CD14-positive monocyte (primary cell): Measurements from ENCODE around the gene SPPL2C. TPM values are rescaled to one million over a fixed set of nuclear protein-coding genes. Genes with fewer than 3 reads are reported as not detected.
A peak's percentile ranks its signal among the peaks of the same experiment; 100 is the strongest.

ENCODE experiments used
- DNase-seq, 3 donors: peaks; one replicate each; pipeline ENCODE4 v3.0.0-alpha.2; 2011 to 2022
- H2AFZ ChIP-seq: 2 replicates; pipeline ENCODE4 v1.6.0; 2012; ENCODE audit warnings: mild to moderate bottlenecking, low read depth, low read length, inconsistent platforms; ENCODE audit not compliant: insufficient read depth, poor library complexity, severe bottlenecking
- H3K27ac ChIP-seq, 2 donors: 1 replicate in 1 of 2; 2 replicates in 1 of 2; pipeline ENCODE4 v1.5.1; 2012 to 2013; ENCODE audit warnings: low read length in 2 of 2, control low read depth in 1 of 2, inconsistent platforms in 1 of 2, low read depth in 1 of 2, mild to moderate bottlenecking in 1 of 2
- H3K27me3 ChIP-seq, 2 donors: one replicate each; pipeline versions ENCODE4 v1.6.0 to v1.6.1; 2011 to 2013; ENCODE audit warnings: low read length in 2 of 2; ENCODE audit not compliant: control insufficient read depth in 2 of 2, insufficient read depth in 2 of 2
- H3K36me3 ChIP-seq, 2 donors: replicated peaks in 1 of 2; 1 replicate in 1 of 2; 2 replicates in 1 of 2; pipeline versions ENCODE4 v1.5.1 to v1.6.1; 2012 to 2013; ENCODE audit warnings: low read length in 2 of 2, control low read depth in 1 of 2, inconsistent platforms in 1 of 2, mild to moderate bottlenecking in 1 of 2; ENCODE audit not compliant: insufficient read depth in 2 of 2, control insufficient read depth in 1 of 2
- H3K4me1 ChIP-seq, 2 donors: 1 replicate in 1 of 2; 2 replicates in 1 of 2; pipeline versions ENCODE4 v1.5.1 to v1.6.1; 2012 to 2013; ENCODE audit warnings: low read length in 2 of 2, control low read depth in 1 of 2, inconsistent platforms in 1 of 2, mild to moderate bottlenecking in 1 of 2, moderate library complexity in 1 of 2; ENCODE audit not compliant: insufficient read depth in 2 of 2, control insufficient read depth in 1 of 2
- H3K4me2 ChIP-seq: replicated peaks from 2 replicates; pipeline ENCODE3; 2012; ENCODE audit warnings: low read length, moderate library complexity, mild to moderate bottlenecking; ENCODE audit not compliant: poor library complexity, severe bottlenecking; ENCODE audit errors: extremely low read depth
- H3K4me3 ChIP-seq, 3 experiments: fragments of 200-600 bp in 1 of 3; sonication (generic) in 1 of 3; replicated peaks in 1 of 3; 1 replicate in 2 of 3; 2 replicates in 1 of 3; pipeline ENCODE4 v1.5.1; 2011 to 2013; ENCODE audit warnings: low read length in 3 of 3, mild to moderate bottlenecking in 3 of 3, control low read depth in 2 of 3, low read depth in 2 of 3, inconsistent platforms in 1 of 3, moderate library complexity in 1 of 3
- H3K79me2 ChIP-seq: 2 replicates; pipeline ENCODE4 v1.6.0; 2012; ENCODE audit warnings: mild to moderate bottlenecking, control low read depth, inconsistent platforms, low read length, moderate library complexity; ENCODE audit not compliant: insufficient read depth
- H3K9ac ChIP-seq: 2 replicates; pipeline ENCODE4 v1.6.0; 2017; ENCODE audit warnings: low read length, mild to moderate bottlenecking; ENCODE audit not compliant: insufficient read depth, poor library complexity, severe bottlenecking
- H3K9me3 ChIP-seq, 2 donors: replicated peaks in 1 of 2; 1 replicate in 1 of 2; 2 replicates in 1 of 2; pipeline versions ENCODE4 v1.5.1 to v1.6.1; 2012 to 2013; ENCODE audit warnings: low read length in 2 of 2, control low read depth in 1 of 2; ENCODE audit not compliant: control insufficient read depth in 1 of 2, insufficient read depth in 1 of 2
- H4K20me1 ChIP-seq: 2 replicates; pipeline ENCODE4 v1.6.0; 2012; ENCODE audit warnings: mild to moderate bottlenecking, low read length, control low read depth, moderate library complexity; ENCODE audit not compliant: insufficient read depth
- H3K27ac Mint-ChIP-seq, 7 donors: one replicate each; pipeline ENCODE4 v1.8.0; 2020; ENCODE audit warnings: mild to moderate bottlenecking in 7 of 7, mixed read lengths in 7 of 7, moderate library complexity in 6 of 7, inconsistent platforms in 2 of 7
- H3K27me3 Mint-ChIP-seq, 3 donors: one replicate each; pipeline ENCODE4 v1.8.0; 2021 to 2022; ENCODE audit warnings: low read depth in 3 of 3, mild to moderate bottlenecking in 3 of 3, mixed read lengths in 3 of 3, moderate library complexity in 3 of 3, inconsistent platforms in 1 of 3
- H3K36me3 Mint-ChIP-seq, 2 donors: one replicate each; pipeline ENCODE4 v1.8.0; 2020; ENCODE audit warnings: mixed read lengths in 2 of 2, inconsistent platforms in 1 of 2, mild to moderate bottlenecking in 1 of 2
- H3K4me1 Mint-ChIP-seq: one replicate; pipeline ENCODE4 v1.8.0; 2020; ENCODE audit warnings: mild to moderate bottlenecking, mixed read lengths
- H3K4me3 Mint-ChIP-seq, 2 donors: one replicate each; pipeline ENCODE4 v1.8.0; 2020; ENCODE audit warnings: mild to moderate bottlenecking in 2 of 2, mixed read lengths in 2 of 2, moderate library complexity in 1 of 2
- H3K9me3 Mint-ChIP-seq, 7 donors: one replicate each; pipeline ENCODE4 v1.8.0; 2020 to 2022; ENCODE audit warnings: mixed read lengths in 7 of 7, mild to moderate bottlenecking in 6 of 7, moderate library complexity in 6 of 7, inconsistent platforms in 2 of 7
- CTCF ChIP-seq: fragments of 200-600 bp; IDR thresholded peaks from one replicate; pipeline ENCODE4 v1.8.0; 2022; ENCODE audit warnings: antibody characterized with exemption, mild to moderate bottlenecking
- WGBS: methylation state at CpG from one replicate; pipeline ENCODE4 v1.1.5; 2013; ENCODE audit warnings: missing lambda C conversion rate; ENCODE audit not compliant: insufficient coverage; 5-methylcytosine and 5-hydroxymethylcytosine counted together
- intact Hi-C, 2 donors: fragments of 100-400 bp; cut with micrococcal nuclease; formaldehyde crosslinking; loops; one replicate each; pipeline versions ENCODE4 v1.15.0 to v1.15.1; 2023
- polyA plus RNA-seq, 3 donors: library from polyadenylated mRNA; depleted of rRNA in 1 of 3; unstranded in 2 of 3; stranded (reverse) in 1 of 3; fragments of 300-500 nt in 2 of 3; fragments of >200 nt in 1 of 3; fragmentation: Illumina TruSeq in 2 of 3; gene quantifications; 1 replicate in 2 of 3; 2 replicates in 1 of 3; pipeline ENCODE4 v1.2.3, GENCODE V29; 2012 to 2021

SPPL2C gene
- polyA plus RNA-seq, 3 donors, result not detected

DNA sequence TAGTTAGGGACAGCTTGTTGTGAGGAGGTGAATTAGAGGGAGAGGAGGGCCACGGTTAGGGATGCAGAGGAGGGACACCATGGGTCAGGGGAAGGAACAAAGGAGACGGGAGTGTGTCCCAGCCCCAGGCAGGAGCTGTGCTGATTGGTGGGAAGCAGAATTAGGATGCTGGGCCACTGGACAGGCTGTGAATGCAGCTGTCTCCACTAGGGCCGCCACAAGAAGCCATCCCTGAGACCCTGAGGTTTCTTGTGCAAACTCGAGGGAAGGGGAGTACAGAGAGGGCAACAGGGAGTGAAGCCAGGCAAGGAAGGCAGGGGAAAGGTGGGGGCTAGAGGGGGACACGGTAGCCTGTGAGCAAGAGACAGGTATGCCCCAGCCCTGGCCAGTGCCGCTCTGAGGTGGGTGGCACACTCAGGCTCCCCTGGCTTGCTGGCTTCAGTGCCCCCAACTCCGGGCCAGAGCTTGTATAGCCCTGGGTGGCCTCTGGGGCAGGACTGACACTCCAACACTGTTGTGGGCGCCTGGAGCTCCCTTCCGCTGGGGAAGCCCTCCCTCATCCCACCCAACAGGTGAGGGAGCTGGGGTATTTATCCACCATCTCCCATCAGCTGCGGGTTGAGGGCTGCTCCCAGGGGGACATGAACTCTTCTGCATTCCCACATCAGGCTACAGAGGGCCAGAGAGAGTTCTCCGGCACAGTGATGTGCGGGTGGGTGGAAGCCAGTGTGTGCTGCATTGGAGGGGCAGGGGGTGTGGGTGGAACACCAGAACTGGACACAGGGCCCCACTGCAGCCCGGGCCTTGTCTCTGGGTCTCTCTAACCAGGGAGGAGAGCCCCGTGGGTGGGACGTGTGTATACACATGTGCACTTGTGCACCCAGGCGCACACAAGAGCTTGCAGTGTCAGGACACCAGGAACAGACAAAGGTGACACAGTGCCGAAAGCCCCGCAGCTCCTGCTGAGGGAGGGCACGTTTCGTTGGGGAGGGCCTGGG is 8.3 kb upstream of the SPPL2C start:
- no peak overlapping the region for H3K27ac ChIP-seq
- H3K9me3 ChIP-seq, result no peaks in the 10 kb centered on the region
- H3K79me2 ChIP-seq, result no peaks in the 10 kb centered on the region
- TF ChIP-seq CTCF, result no peak
- no peaks in the 10 kb centered on the region for H3K4me1 Mint-ChIP-seq
- H4K20me1 ChIP-seq, result no peaks in the 10 kb centered on the region
- no peaks in the 10 kb centered on the region for H3K27me3 ChIP-seq
- H3K27ac Mint-ChIP-seq, result peak overlapping the region in 1 of 7 donors; percentile 43
- no peak for DNase-seq
- no peak overlapping the region for H3K4me2 ChIP-seq
- intact Hi-C loops, result loop anchor here in 1 of 2 donors (10.0 kb wide), 1 partner anchor 442 kb away; no protein-coding TSS in a partner anchor
- H3K4me3 Mint-ChIP-seq, result no peak overlapping the region
- 81% methylated on average over 15 of the region's 20 CpGs for WGBS
- peaks cover 3 to 5% (median 4%) of the 10 kb centered on the region in 3 donors for H3K27me3 Mint-ChIP-seq
- no peaks in the 10 kb centered on the region for H3K4me1 ChIP-seq
- no peak overlapping the region for H3K9ac ChIP-seq
- H3K36me3 Mint-ChIP-seq, result no peaks in the 10 kb centered on the region
- H3K4me3 ChIP-seq, result no peak overlapping the region
- no peak overlapping the region for H2AFZ ChIP-seq
- no peaks in the 10 kb centered on the region for H3K36me3 ChIP-seq
- no peaks in the 10 kb centered on the region for H3K9me3 Mint-ChIP-seq

DNA sequence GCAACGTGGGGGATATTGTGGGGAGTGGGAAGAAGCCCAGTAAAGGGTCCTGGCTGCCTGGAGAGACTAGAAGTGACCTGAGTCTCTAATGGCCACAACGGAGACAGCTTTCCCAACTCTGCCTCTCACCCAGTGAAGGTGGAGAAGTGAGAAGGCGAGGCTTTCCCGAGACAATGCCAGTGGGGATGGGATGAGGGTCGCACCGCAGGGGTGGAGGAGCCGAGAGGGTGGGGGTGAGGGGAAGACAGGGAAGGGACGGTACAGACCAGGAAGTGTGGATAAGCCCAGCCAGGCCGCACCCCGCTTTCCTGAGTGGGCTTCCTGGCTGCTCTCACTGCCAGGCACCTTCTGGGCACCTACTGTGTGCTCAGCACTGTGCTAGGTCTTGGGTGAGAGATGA is 7.5 kb upstream of the SPPL2C start:
- H3K36me3 ChIP-seq, result no peaks in the 10 kb centered on the region
- no peak overlapping the region for H2AFZ ChIP-seq
- Mint-ChIP-seq H3K27me3 (peaks cover 3 to 4% (median 3%) of the 10 kb centered on the region in 3 donors), H3K4me1 (no peaks in the 10 kb centered on the region), H3K9me3 (no peaks in the 10 kb centered on the region), H3K27ac (no peak overlapping the region), H3K4me3 (no peak overlapping the region), H3K36me3 (no peaks in the 10 kb centered on the region)
- no peak for DNase-seq
- WGBS, result 69% methylated on average over 6 of the region's 10 CpGs
- H3K9ac ChIP-seq, result no peak overlapping the region
- no peak overlapping the region for H3K27ac ChIP-seq
- H3K4me2 ChIP-seq, result no peak overlapping the region
- intact Hi-C loops, result loop anchor here in 1 of 2 donors (10.0 kb wide), 1 partner anchor 442 kb away; no protein-coding TSS in a partner anchor
- TF ChIP-seq CTCF, result no peak
- no peaks in the 10 kb centered on the region for H3K27me3 ChIP-seq
- H3K4me1 ChIP-seq, result no peaks in the 10 kb centered on the region
- no peaks in the 10 kb centered on the region for H3K9me3 ChIP-seq
- H3K4me3 ChIP-seq, result no peak overlapping the region
- no peaks in the 10 kb centered on the region for H4K20me1 ChIP-seq
- no peaks in the 10 kb centered on the region for H3K79me2 ChIP-seq
